A673 (cell line): Measurements from ENCODE around the gene ACVR1B. TPM values are rescaled to one million over a fixed set of nuclear protein-coding genes. Genes with fewer than 3 reads are reported as not detected.
A peak's percentile ranks its signal among the peaks of the same experiment; 100 is the strongest.

Experiments
- BruUV-seq: library from RNA; stranded (reverse); fragments of 400-500 nt; replicated peaks from 2 replicates; lab custom pipeline; 2021; lab: Mats Ljungman, UMichigan
- CTCF ChIA-PET: fragments of 300-600 bp; sonication (Branson Sonifier 250); formaldehyde crosslinking; loops from one replicate; lab custom pipeline; 2022; ENCODE audit warnings: antibody characterized with exemption; lab: Charles Lee
- POLR2A ChIA-PET: fragments of 300-600 bp; sonication (Branson Sonifier 250); formaldehyde crosslinking; loops from one replicate; lab custom pipeline; 2022; ENCODE audit warnings: antibody characterized with exemption; ENCODE audit not compliant: low non-redundant PET; lab: Charles Lee
- DNase-seq: peaks from one replicate; pipeline ENCODE4 v3.0.0-alpha.2; 2015; ENCODE audit warnings: low spot score
- H3K27ac ChIP-seq: fragments of 200-600 bp; sonication (generic); 2 replicates; pipeline ENCODE4 v1.5.1; 2016; ENCODE audit warnings: mixed run types, low read depth, mild to moderate bottlenecking, mixed read lengths, antibody characterized with exemption, low read length; ENCODE audit not compliant: poor library complexity, severe bottlenecking
- H3K27me3 ChIP-seq: fragments of 200-600 bp; sonication (generic); replicated peaks from 2 replicates; pipeline ENCODE4 v1.6.1; 2017; ENCODE audit warnings: mixed run types, low read depth, mild to moderate bottlenecking, mixed read lengths, antibody characterized with exemption, low read length; ENCODE audit not compliant: insufficient read depth, poor library complexity
- H3K36me3 ChIP-seq: fragments of 200-600 bp; sonication (generic); 2 replicates; pipeline ENCODE4 v1.6.1; 2016; ENCODE audit warnings: mixed run types, mild to moderate bottlenecking, mixed read lengths, antibody characterized with exemption, low read length; ENCODE audit not compliant: insufficient read depth, poor library complexity, severe bottlenecking
- H3K4me1 ChIP-seq: fragments of 200-600 bp; sonication (generic); 2 replicates; pipeline ENCODE4 v1.6.1; 2017; ENCODE audit warnings: mixed run types, mild to moderate bottlenecking, mixed read lengths, antibody characterized with exemption, low read length; ENCODE audit not compliant: insufficient read depth, poor library complexity, severe bottlenecking
- H3K4me3 ChIP-seq: fragments of 200-600 bp; sonication (generic); 2 replicates; pipeline ENCODE4 v1.5.1; 2016; ENCODE audit warnings: low read depth, mixed run types, mild to moderate bottlenecking, mixed read lengths, low read length; ENCODE audit not compliant: poor library complexity, severe bottlenecking
- H3K9me3 ChIP-seq: fragments of 200-600 bp; sonication (generic); 2 replicates; pipeline ENCODE4 v1.6.1; 2016; ENCODE audit warnings: mixed run types, low read depth, mild to moderate bottlenecking, mixed read lengths, antibody characterized with exemption, low read length; ENCODE audit not compliant: poor library complexity, severe bottlenecking
- EZH2 ChIP-seq: fragments of 200-600 bp; sonication (generic); IDR thresholded peaks from 2 replicates; pipeline ENCODE4 v1.6.1; 2017; ENCODE audit warnings: borderline replicate concordance, low read depth, mild to moderate bottlenecking, mixed read lengths, antibody characterized with exemption, low read length; ENCODE audit not compliant: poor library complexity, severe bottlenecking
- intact Hi-C: fragments of 100-400 bp; cut with micrococcal nuclease; formaldehyde crosslinking; loops from one replicate; pipeline ENCODE4 v1.10.0; 2022; ENCODE audit not compliant: unreplicated experiment
- total RNA-seq: library from RNA; stranded (reverse); gene quantifications from 2 replicates; pipeline ENCODE4 v1.2.3, GENCODE V29; 2021
- TF ChIP-seq, protein P1 (sequence below): fragments of 300-800, 200-600 bp; sonication (generic); conservative IDR thresholded peaks from 2 replicates; pipeline ENCODE4 v1.5.1; 2017; ENCODE audit warnings: low read depth, mild to moderate bottlenecking, antibody characterized with exemption, low read length, moderate library complexity, mixed read lengths

Gene ACVR1B
- total RNA-seq, 1 experiment from 2014 or later: 27.4 TPM

- CTCF ChIA-PET: no interaction called here
- TF ChIP-seq, protein P1, sequence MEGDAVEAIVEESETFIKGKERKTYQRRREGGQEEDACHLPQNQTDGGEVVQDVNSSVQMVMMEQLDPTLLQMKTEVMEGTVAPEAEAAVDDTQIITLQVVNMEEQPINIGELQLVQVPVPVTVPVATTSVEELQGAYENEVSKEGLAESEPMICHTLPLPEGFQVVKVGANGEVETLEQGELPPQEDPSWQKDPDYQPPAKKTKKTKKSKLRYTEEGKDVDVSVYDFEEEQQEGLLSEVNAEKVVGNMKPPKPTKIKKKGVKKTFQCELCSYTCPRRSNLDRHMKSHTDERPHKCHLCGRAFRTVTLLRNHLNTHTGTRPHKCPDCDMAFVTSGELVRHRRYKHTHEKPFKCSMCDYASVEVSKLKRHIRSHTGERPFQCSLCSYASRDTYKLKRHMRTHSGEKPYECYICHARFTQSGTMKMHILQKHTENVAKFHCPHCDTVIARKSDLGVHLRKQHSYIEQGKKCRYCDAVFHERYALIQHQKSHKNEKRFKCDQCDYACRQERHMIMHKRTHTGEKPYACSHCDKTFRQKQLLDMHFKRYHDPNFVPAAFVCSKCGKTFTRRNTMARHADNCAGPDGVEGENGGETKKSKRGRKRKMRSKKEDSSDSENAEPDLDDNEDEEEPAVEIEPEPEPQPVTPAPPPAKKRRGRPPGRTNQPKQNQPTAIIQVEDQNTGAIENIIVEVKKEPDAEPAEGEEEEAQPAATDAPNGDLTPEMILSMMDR: no peak
- no peak for TF ChIP-seq EZH2
Observed at GRCh38 chr12:51905471-51906429, 45.7 kb upstream of the ACVR1B start.

DNA sequence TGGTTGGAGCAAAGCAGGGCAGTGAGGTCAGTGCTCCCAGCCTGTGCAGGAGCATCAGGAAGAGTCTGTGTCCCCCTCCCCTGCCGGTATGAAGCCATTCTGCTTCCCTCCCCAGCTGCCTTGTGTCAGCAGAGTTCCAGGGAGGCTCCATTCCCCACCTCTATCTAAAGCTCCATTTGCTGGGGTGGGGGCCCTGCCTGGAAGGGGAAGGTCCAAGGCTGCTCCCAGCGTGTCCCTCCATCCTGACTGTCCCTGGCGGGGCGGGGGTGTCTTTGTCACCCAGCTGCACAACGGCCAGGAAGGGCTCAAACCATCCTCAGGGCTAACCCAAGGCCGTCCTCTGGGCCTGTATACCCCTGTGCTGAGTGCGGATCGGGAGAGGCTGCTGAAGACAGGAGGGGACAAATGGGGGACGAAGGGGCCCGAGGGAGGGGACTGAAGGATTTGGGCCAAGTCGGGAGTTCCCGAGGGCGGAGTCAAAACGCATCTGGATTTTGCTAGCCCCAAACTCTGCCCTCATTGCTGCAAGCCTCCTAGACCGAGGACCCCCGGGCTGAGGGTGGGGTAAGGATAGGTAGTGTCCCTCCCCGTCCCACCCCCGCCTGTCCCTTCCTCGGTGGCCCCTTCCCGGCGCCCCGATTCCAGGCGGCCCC is 44.9 kb upstream of the ACVR1B start:
- intact Hi-C loops: no loop called here
- H3K4me3 ChIP-seq: peak overlapping the region; percentile 38
- H3K4me1 ChIP-seq: peaks cover 29% of the 10 kb centered on the region
- H3K27ac ChIP-seq: no peak overlapping the region
- no peaks in the 10 kb centered on the region for H3K27me3 ChIP-seq
- TF ChIP-seq EZH2: no peak
- TF ChIP-seq, protein P1: no peak
- POLR2A ChIA-PET: no interaction called here
- CTCF ChIA-PET: interaction anchor here (0.9 kb wide), 1 partner anchor 119 kb away, joined by 3 read pairs; no protein-coding TSS in a partner anchor
- DNase-seq: no peak
- no peaks in the 10 kb centered on the region for H3K36me3 ChIP-seq
- no peaks in the 10 kb centered on the region for H3K9me3 ChIP-seq
- BruUV-seq: no TSS peak

More at GRCh38 chr12:51905471-51906429, 45.7 kb upstream of the ACVR1B start:
- peak; percentile 50 for DNase-seq
- Histone ChIP-seq H3K4me1 (peaks cover 25% of the 10 kb centered on the region), H3K36me3 (no peaks in the 10 kb centered on the region), H3K27me3 (no peaks in the 10 kb centered on the region), H3K4me3 (no peak overlapping the region), H3K27ac (no peak overlapping the region), H3K9me3 (no peaks in the 10 kb centered on the region)
- intact Hi-C loops: no loop called here
- no TSS peak for BruUV-seq
- POLR2A ChIA-PET: no interaction called here

GRCh38 chr12:51907083-51907855 is 44.2 kb upstream of the ACVR1B start, which contains the start of gene ACVRL1:
Gene ACVRL1, plus strand, starts transcription at chr12:51907504. Its CDS starts 4,971 bp downstream, at chr12:51912475.
- DNase-seq: no peak
- Histone ChIP-seq H3K4me1 (peaks cover 32% of the 10 kb centered on the region), H3K9me3 (no peaks in the 10 kb centered on the region), H3K4me3 (peak within 1 kb of the TSS; percentile 38), H3K27me3 (no peaks in the 10 kb centered on the region), H3K27ac (no peak within 1 kb of the TSS), H3K36me3 (no peaks in the 10 kb centered on the region)
- CTCF ChIA-PET: interaction anchor here (0.9 kb wide), 1 partner anchor 118 kb away, joined by 3 read pairs; no protein-coding TSS in a partner anchor
- intact Hi-C loops: no loop called here
- no TSS peak for BruUV-seq
- TF ChIP-seq EZH2: no peak
- TF ChIP-seq, protein P1: no peak
- POLR2A ChIA-PET: no interaction called here
